ENCODE data around the gene RSPO3. TPM values are rescaled to one million over a fixed set of nuclear protein-coding genes. Genes with fewer than 3 reads are reported as not detected.

Gene RSPO3
- total and polyA plus RNA-seq, 2 of the 4 experiments (the other 2 are of a cell fraction) = not detected

DNA sequence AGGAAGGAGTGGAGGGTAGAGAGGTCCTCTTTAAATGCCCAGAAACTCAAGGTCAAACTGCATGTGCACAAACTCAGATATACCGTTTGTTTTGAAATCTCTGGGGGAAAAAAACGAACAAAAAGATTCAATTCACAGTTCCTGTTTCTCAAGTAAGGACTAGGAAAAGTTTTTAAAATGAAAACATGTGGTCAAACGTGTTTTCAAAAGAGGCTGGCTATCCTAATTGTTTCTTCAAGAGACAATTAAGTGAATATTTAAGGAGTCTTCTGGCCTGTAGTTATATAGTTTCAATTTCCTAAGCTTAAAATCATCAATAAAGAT lies 3.1 kb downstream of the RSPO3 start:
- no TSS peak for BruUV-seq (replicated peaks)
- no peak overlapping the region for H3K4ac ChIP-seq (ENCODE audit: low read depth, low read length)
- H4K8ac ChIP-seq (ENCODE audit: low read depth in 2 of 2, low read length in 2 of 2) = no peak overlapping the region
- in situ Hi-C loops (cut with MboI; ENCODE audit: low sequenced_read_pairs) (loop anchor here (25.0 kb wide), 1 partner anchor 1084 kb away; no protein-coding TSS in a partner anchor), intact Hi-C loops (cut with micrococcal nuclease) (loop anchor here (1.0 to 10.0 kb wide), 8 partner anchors 71 to 1807 kb away; no protein-coding TSS in a partner anchor), dilution Hi-C loops (cut with HindIII; ENCODE audit: low sequenced_read_pairs, unreplicated experiment) (no loop called here)
- H3K79me1 ChIP-seq (ENCODE audit: low read depth in 1 of 2, low read length in 2 of 2) = no peaks in the 10 kb centered on the region
- H2BK5ac ChIP-seq (ENCODE audit: low read depth, low read length, poor library complexity, severe bottlenecking) = no peak overlapping the region
- H3K4me2 ChIP-seq (ENCODE audit: low read depth, low read length) = no peak overlapping the region
- H3K23ac ChIP-seq (ENCODE audit: low read depth, low read length) = no peak overlapping the region
- H3K9ac ChIP-seq (ENCODE audit: low read depth, low read length) = no peak overlapping the region
- DNase-seq (no peak), ATAC-seq (ENCODE audit: low read depth) (no peak)
- ChIA-PET POLR2A (ENCODE audit: unreplicated experiment) (no interaction called here), CTCF (interaction anchor here (0.8 to 0.9 kb wide), 3 partner anchors 21 to 317 kb away, joined by 3 to 4 read pairs (median 3); no protein-coding TSS in a partner anchor)
- no peak overlapping the region for H4K5ac ChIP-seq (ENCODE audit: low read depth, low read length)
- no peak overlapping the region for H2BK15ac ChIP-seq (ENCODE audit: low read depth, low read length)
- no peak overlapping the region for H2BK20ac ChIP-seq (ENCODE audit: low read depth, low read length)
- no peak overlapping the region for H4K91ac ChIP-seq (ENCODE audit: insufficient read depth, low read depth, low read length)
- H3K4me3 ChIP-seq (ENCODE audit: insufficient read depth, low read depth, low read length) = no peak overlapping the region
- WGBS, 2 experiments (ENCODE audit: extremely low coverage in 2 of 2, insufficient read length in 1 of 2) = no CpG with 5 or more reads among the region's 3 CpGs
- TF ChIP-seq SMC3 (IDR thresholded peaks at IDR 0.05; ENCODE audit: low read depth, low read length) (no peak), MAFK (IDR thresholded peaks at IDR 0.05; ENCODE audit: low read depth, low read length) (no peak), CEBPB (IDR thresholded peaks at IDR 0.05; ENCODE audit: low read depth, low read length) (no peak), RAD21 (IDR thresholded peaks at IDR 0.05; ENCODE audit: low read length) (no peak), RCOR1 (IDR thresholded peaks at IDR 0.05; ENCODE audit: insufficient replicate concordance, low read length) (no peak), BHLHE40 (IDR thresholded peaks at IDR 0.05; ENCODE audit: low read depth, low read length) (no peak), POLR2A (IDR thresholded peaks at IDR 0.05; ENCODE audit: low read depth, low read length) (no peak), CTCF (conservative IDR thresholded peaks at IDR 0.05; ENCODE audit: low read depth, low read length) (no peak), MXI1 (IDR thresholded peaks at IDR 0.05; ENCODE audit: borderline replicate concordance, low read depth, low read length) (no peak), ELK1 (IDR thresholded peaks at IDR 0.05; ENCODE audit: borderline replicate concordance, low read depth, low read length) (no peak), NFE2L2 (IDR thresholded peaks at IDR 0.05; ENCODE audit: low read depth, low read length) (no peak), USF2 (IDR thresholded peaks at IDR 0.05; ENCODE audit: low read depth, low read length) (no peak), RFX5 (IDR thresholded peaks at IDR 0.05; ENCODE audit: low read depth, low read length) (no peak), MAZ (IDR thresholded peaks at IDR 0.05; ENCODE audit: borderline replicate concordance, low read depth, low read length) (no peak), CHD1 (IDR thresholded peaks at IDR 0.05; ENCODE audit: low read depth, low read length) (no peak), FOS (IDR thresholded peaks at IDR 0.05; ENCODE audit: low read depth, low read length) (no peak)
- H4K20me1 ChIP-seq (ENCODE audit: insufficient read depth, low read length) = no peaks in the 10 kb centered on the region
- H3K9me1 ChIP-seq (ENCODE audit: insufficient read depth, low read length) = no peaks in the 10 kb centered on the region
- no peaks in the 10 kb centered on the region; the same call in 1 of the 2 replicates for H3K4me1 ChIP-seq (ENCODE audit: control insufficient read depth, insufficient read depth, low read length)
- peaks cover 38% of the 10 kb centered on the region for H3K27me3 ChIP-seq (ENCODE audit: control insufficient read depth, insufficient read depth, low read length)
- no peak overlapping the region for H3K18ac ChIP-seq (ENCODE audit: low read depth, low read length)
- no peak overlapping the region for H2BK120ac ChIP-seq (ENCODE audit: low read depth, low read length)
- no peak overlapping the region for H3K27ac ChIP-seq (ENCODE audit: insufficient read depth, low read length)
- no peak overlapping the region for H3K14ac ChIP-seq (replicated peaks; ENCODE audit: low read depth, low read length)
- H2AK5ac ChIP-seq (ENCODE audit: low read depth, low read length) = no peak overlapping the region
- no peaks in the 10 kb centered on the region for H3K9me3 ChIP-seq (ENCODE audit: control insufficient read depth, insufficient read depth, low read length)
- no peak overlapping the region for H3K56ac ChIP-seq (ENCODE audit: extremely low read depth, insufficient read depth, low read length)
- no peaks in the 10 kb centered on the region for H3K36me3 ChIP-seq (ENCODE audit: control insufficient read depth, insufficient read depth, low read length)
- peak overlapping the region; percentile 29 for H2AFZ ChIP-seq (replicated peaks; ENCODE audit: low read length, poor library complexity)
- H2AK9ac ChIP-seq (replicated peaks; ENCODE audit: low read depth, low read length, poor library complexity) = no peak overlapping the region

Data from IMR-90 (cell line).